Loucy (cell line): Measurements from ENCODE around the gene NEURL4.
A peak's percentile ranks its signal among the peaks of the same experiment; 100 is the strongest.

Experiments used
- H2AFZ ChIP-seq: fragments of 200-600 bp; sonication (generic); 2 replicates; pipeline ENCODE4 v1.6.0; 2016; ENCODE audit warnings: antibody characterized with exemption, mild to moderate bottlenecking, low read length, moderate library complexity
- H3F3A ChIP-seq: fragments of 200-600 bp; 2 replicates; pipeline ENCODE4 v1.6.0; 2016; ENCODE audit warnings: antibody characterized with exemption, low read depth, mild to moderate bottlenecking
- H3K27me3 ChIP-seq: fragments of 200-600 bp; sonication (generic); 2 replicates; pipeline ENCODE4 v1.6.1; 2014; ENCODE audit warnings: low read length, mild to moderate bottlenecking; ENCODE audit not compliant: insufficient read depth, poor library complexity, severe bottlenecking
- H3K36me3 ChIP-seq: fragments of 200-600 bp; sonication (generic); 2 replicates; pipeline ENCODE4 v1.6.1; 2016; ENCODE audit warnings: low read length; ENCODE audit not compliant: insufficient read depth
- H3K4me1 ChIP-seq: fragments of 200-600 bp; sonication (generic); 2 replicates; pipeline ENCODE4 v1.5.1; 2014; ENCODE audit warnings: low read length, mild to moderate bottlenecking; ENCODE audit not compliant: insufficient read depth, poor library complexity, severe bottlenecking
- H3K4me2 ChIP-seq: fragments of 200-600 bp; sonication (generic); 2 replicates; pipeline ENCODE4 v1.6.0; 2014; ENCODE audit warnings: antibody characterized with exemption, low read length, low read depth, mild to moderate bottlenecking; ENCODE audit not compliant: poor library complexity, severe bottlenecking
- H3K4me3 ChIP-seq: fragments of 200-600 bp; sonication (generic); 2 replicates; pipeline ENCODE4 v1.5.1; 2014; ENCODE audit warnings: low read length, mild to moderate bottlenecking, mixed read lengths; ENCODE audit not compliant: poor library complexity, severe bottlenecking
- H3K79me2 ChIP-seq: fragments of 200-600 bp; sonication (generic); 2 replicates; pipeline ENCODE4 v1.6.1; 2014; ENCODE audit warnings: low read length; ENCODE audit not compliant: insufficient read depth
- H3K9ac ChIP-seq: fragments of 200-600 bp; sonication (generic); 2 replicates; pipeline ENCODE4 v1.6.0; 2014; ENCODE audit warnings: mild to moderate bottlenecking, low read depth, low read length, moderate library complexity; ENCODE audit not compliant: poor library complexity, severe bottlenecking
- H3K9me2 ChIP-seq: fragments of 200-600 bp; sonication (generic); replicated peaks from 2 replicates; pipeline ENCODE4 v1.6.1; 2016; ENCODE audit warnings: low read depth, low read length, mixed read lengths
- H3K9me3 ChIP-seq: fragments of 200-600 bp; sonication (generic); 2 replicates; pipeline ENCODE4 v1.6.1; 2014; ENCODE audit warnings: mild to moderate bottlenecking, antibody characterized with exemption, low read length, low read depth; ENCODE audit not compliant: insufficient read depth
- H4K20me1 ChIP-seq: fragments of 200-600 bp; sonication (generic); 2 replicates; pipeline ENCODE4 v1.6.0; 2014; ENCODE audit warnings: antibody characterized with exemption, low read length, mild to moderate bottlenecking; ENCODE audit not compliant: insufficient read depth, poor library complexity, severe bottlenecking
- EZH2phosphoT487 ChIP-seq: fragments of 200-600 bp; IDR thresholded peaks from 2 replicates; pipeline ENCODE4 v1.6.1; 2018; ENCODE audit warnings: antibody characterized with exemption, mild to moderate bottlenecking, moderate library complexity, borderline replicate concordance
- TF ChIP-seq, protein P1 (sequence below): fragments of 200-600 bp; sonication (generic); conservative IDR thresholded peaks from 2 replicates; pipeline ENCODE4 v1.5.1; 2014; ENCODE audit warnings: mild to moderate bottlenecking, antibody characterized with exemption, low read length

NEURL4 gene

DNA sequence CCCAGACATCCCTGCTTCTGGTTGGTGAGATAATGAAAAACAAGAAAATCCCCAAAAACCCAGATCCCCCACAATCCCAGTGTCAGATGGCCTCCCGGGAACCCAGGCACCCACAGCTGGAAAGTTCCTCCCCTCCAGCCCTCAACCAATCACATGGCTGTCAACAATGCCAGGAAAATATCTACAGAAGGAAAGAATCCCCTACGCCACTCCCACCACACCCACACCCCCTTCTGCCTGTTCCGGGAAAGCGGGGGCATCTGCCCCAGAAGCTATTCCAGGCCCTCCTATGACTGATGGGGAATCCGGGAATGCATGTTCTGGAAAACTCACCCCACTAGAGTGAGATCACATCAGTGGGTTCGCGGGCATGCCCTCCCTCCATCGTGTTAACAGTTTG lies 27.6 kb upstream of the NEURL4 start:
- Histone ChIP-seq H3K4me3 (no peak overlapping the region), H3K27me3 (no peaks in the 10 kb centered on the region), H3K36me3 (peaks cover 3% of the 10 kb centered on the region; the same call in 1 of the 2 replicates), H3K9me3 (no peaks in the 10 kb centered on the region), H3K9ac (no peak overlapping the region), H3K4me1 (no peaks in the 10 kb centered on the region), H4K20me1 (no peaks in the 10 kb centered on the region), H3K4me2 (no peak overlapping the region), H3F3A (no peaks in the 10 kb centered on the region), H3K79me2 (no peaks in the 10 kb centered on the region), H3K9me2 (no peaks in the 10 kb centered on the region), H2AFZ (0 out of 2 replicates have a peak overlapping the region, but pooled peaks have one; percentile 35)
- no peak for TF ChIP-seq EZH2phosphoT487
- TF ChIP-seq, protein P1, sequence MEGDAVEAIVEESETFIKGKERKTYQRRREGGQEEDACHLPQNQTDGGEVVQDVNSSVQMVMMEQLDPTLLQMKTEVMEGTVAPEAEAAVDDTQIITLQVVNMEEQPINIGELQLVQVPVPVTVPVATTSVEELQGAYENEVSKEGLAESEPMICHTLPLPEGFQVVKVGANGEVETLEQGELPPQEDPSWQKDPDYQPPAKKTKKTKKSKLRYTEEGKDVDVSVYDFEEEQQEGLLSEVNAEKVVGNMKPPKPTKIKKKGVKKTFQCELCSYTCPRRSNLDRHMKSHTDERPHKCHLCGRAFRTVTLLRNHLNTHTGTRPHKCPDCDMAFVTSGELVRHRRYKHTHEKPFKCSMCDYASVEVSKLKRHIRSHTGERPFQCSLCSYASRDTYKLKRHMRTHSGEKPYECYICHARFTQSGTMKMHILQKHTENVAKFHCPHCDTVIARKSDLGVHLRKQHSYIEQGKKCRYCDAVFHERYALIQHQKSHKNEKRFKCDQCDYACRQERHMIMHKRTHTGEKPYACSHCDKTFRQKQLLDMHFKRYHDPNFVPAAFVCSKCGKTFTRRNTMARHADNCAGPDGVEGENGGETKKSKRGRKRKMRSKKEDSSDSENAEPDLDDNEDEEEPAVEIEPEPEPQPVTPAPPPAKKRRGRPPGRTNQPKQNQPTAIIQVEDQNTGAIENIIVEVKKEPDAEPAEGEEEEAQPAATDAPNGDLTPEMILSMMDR: no peak

DNA sequence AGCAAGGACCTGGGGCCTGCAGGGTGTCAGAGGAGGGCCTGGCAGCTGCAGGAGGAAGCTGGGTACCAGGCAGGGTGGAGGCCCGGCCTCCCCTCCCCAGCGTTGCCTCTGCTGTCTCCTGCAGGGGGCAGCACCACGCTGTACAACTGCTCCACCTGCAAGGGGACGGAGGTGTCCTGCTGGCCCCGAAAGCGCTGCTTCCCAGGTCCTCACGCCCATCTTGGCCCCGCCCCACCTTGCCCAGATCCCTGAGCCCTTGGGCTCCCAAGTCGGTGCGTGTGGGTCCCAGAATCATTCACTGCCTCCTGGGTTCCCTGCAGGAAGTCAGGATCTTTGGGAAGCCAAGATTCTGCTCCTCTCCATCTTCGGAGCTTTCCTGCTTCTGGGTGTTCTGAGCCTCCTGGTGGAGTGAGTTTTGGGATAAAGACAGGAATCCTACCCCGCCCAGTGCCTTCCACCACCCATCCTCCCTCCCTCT lies 27.0 kb upstream of the NEURL4 start:
- no peaks in the 10 kb centered on the region for H4K20me1 ChIP-seq
- peak overlapping the region; percentile 70 for H2AFZ ChIP-seq

DNA sequence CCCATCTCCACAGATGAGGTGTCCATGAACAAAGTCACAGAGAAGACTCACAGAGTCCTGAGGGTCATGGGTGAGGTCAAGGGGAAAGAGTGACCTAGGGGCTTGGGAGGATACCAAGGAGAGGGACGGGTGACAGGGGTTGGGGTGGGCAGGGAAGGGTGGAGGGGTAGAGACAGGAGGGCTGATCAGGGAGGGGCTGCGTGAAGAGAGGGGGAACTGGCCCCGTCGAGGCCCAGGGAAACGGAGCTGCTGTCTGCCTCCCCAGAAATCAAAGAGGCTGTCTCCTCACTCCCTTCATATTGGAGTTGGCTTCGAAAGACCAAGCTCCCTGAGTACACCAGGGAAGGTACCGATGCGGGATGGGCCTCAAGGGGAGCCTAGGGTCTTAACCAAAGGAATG lies 26.4 kb upstream of the NEURL4 start:
- Histone ChIP-seq H3K9me3 (no peaks in the 10 kb centered on the region), H3K9ac (no peak overlapping the region), H3F3A (no peaks in the 10 kb centered on the region), H2AFZ (no peak overlapping the region), H3K27me3 (no peaks in the 10 kb centered on the region), H3K4me2 (no peak overlapping the region), H4K20me1 (no peaks in the 10 kb centered on the region), H3K36me3 (peaks cover 3% of the 10 kb centered on the region; the same call in 1 of the 2 replicates), H3K79me2 (no peaks in the 10 kb centered on the region), H3K4me1 (no peaks in the 10 kb centered on the region), H3K4me3 (no peak overlapping the region), H3K9me2 (no peaks in the 10 kb centered on the region)
- no peak for TF ChIP-seq EZH2phosphoT487
- TF ChIP-seq, protein P1: no peak

More for the DNA sequence above, 27.0 kb upstream of the NEURL4 start:
- no peaks in the 10 kb centered on the region for H3K4me1 ChIP-seq
- no peaks in the 10 kb centered on the region for H3K9me3 ChIP-seq
- no peak overlapping the region for H3K9ac ChIP-seq
- no peak for TF ChIP-seq EZH2phosphoT487
- TF ChIP-seq, protein P1: peak; percentile 81
- H3K9me2 ChIP-seq: no peaks in the 10 kb centered on the region
- no peaks in the 10 kb centered on the region for H3K27me3 ChIP-seq
- peaks cover 3% of the 10 kb centered on the region; the same call in 1 of the 2 replicates for H3K36me3 ChIP-seq
- no peaks in the 10 kb centered on the region for H3K79me2 ChIP-seq
- H3K4me3 ChIP-seq: no peak overlapping the region
- H3F3A ChIP-seq: no peaks in the 10 kb centered on the region
- H3K4me2 ChIP-seq: no peak overlapping the region
